ENCODE results near the gene NCAPH2. TPM values are rescaled to one million over a fixed set of nuclear protein-coding genes. Genes with fewer than 3 reads are reported as not detected.

The NCAPH2 gene
- total and polyA plus RNA-seq, 2 of the 8 experiments (the other 6 are each of a cell fraction or from before 2014, with no cell fraction given) = 62.2 to 81.6 TPM

GRCh38 chr22:50551160-50551752, 43.2 kb downstream of the NCAPH2 start:
- peaks cover 0 to 5% (median 2%) of the 10 kb centered on the region in 4 experiments; a peak in 3 of 7 replicates for H3K4me1 ChIP-seq (replicated peaks in 1 of 4; ENCODE audit: control insufficient read depth in 3 of 4, insufficient read depth in 4 of 4, low read length in 3 of 4)
- H2BK120ac ChIP-seq (replicated peaks; ENCODE audit: low read depth, low read length) = no peak overlapping the region
- H3K23me2 ChIP-seq (ENCODE audit: low read depth, low read length) = no peaks in the 10 kb centered on the region
- no peak overlapping the region for H2BK15ac ChIP-seq (ENCODE audit: low read length)
- ChIA-PET POLR2A (ENCODE audit: partially characterized antibody) (interaction anchor here (1.0 to 1.2 kb wide), 3 partner anchors 19 to 36 kb away, joined by 3 to 4 read pairs (median 3); partner anchors contain the start of gene SCO2), CTCF (ENCODE audit: partially characterized antibody) (interaction anchor here (0.6 to 2.2 kb wide), 5 partner anchors 12 to 149 kb away, joined by 3 to 12 read pairs (median 3); partner anchors contain the start of gene SYCE3)
- H3K36me3 ChIP-seq (ENCODE audit: control insufficient read depth in 2 of 4, insufficient read depth in 4 of 4, low read length in 3 of 4) = no peaks in the 10 kb centered on the region
- peaks cover 0 to 3% (median under 1%) of the 10 kb centered on the region in 4 experiments; a peak in 3 of 7 replicates for H3K27me3 ChIP-seq (replicated peaks in 1 of 4; ENCODE audit: control insufficient read depth in 3 of 4, extremely low read depth in 1 of 4, insufficient read depth in 3 of 4, low read length in 3 of 4)
- H3K9me3 ChIP-seq (ENCODE audit: insufficient read depth in 2 of 2, low read depth in 1 of 2, low read length in 1 of 2) = no peaks in the 10 kb centered on the region
- H2AFZ ChIP-seq (ENCODE audit: low read length) = no peak overlapping the region
- H3K79me2 ChIP-seq (ENCODE audit: control insufficient read depth in 1 of 2, insufficient read depth in 2 of 2, low read length in 2 of 2) = no peaks in the 10 kb centered on the region
- H2BK5ac ChIP-seq (ENCODE audit: low read depth, low read length) = no peak overlapping the region
- H2AK5ac ChIP-seq (ENCODE audit: low read depth, low read length) = no peak overlapping the region
- FAIRE-seq = no peak
- no peak overlapping the region for H3K4me2 ChIP-seq (ENCODE audit: insufficient read depth in 1 of 2, low read depth in 2 of 2, low read length in 2 of 2)
- H3K4me3 ChIP-seq (ENCODE audit: extremely low read depth in 1 of 4, insufficient read depth in 2 of 4, low read depth in 3 of 4, low read length in 4 of 4) = no peak overlapping the region
- no peak overlapping the region for H4K8ac ChIP-seq (ENCODE audit: extremely low read depth, insufficient read depth, low read length)
- no peaks in the 10 kb centered on the region for H3K79me1 ChIP-seq (ENCODE audit: low read depth, low read length)
- H4K91ac ChIP-seq (replicated peaks; ENCODE audit: insufficient read length, low read length) = no peak overlapping the region
- H4K20me1 ChIP-seq (replicated peaks in 1 of 2; ENCODE audit: control insufficient read depth in 1 of 2, insufficient read depth in 2 of 2, low read length in 2 of 2) = no peaks in the 10 kb centered on the region
- no peak overlapping the region for H3K23ac ChIP-seq (ENCODE audit: insufficient read length)
- no peak overlapping the region for H3K14ac ChIP-seq (ENCODE audit: insufficient read length)
- no peak overlapping the region for H3K4ac ChIP-seq (replicated peaks; ENCODE audit: insufficient read length, low read depth, low read length)
- 88% methylated on average over 11 of the region's 11 CpGs; no CpG with 5 or more reads in 1 of the 2 experiments for WGBS, 2 experiments (ENCODE audit: extremely low coverage in 1 of 2, insufficient coverage in 1 of 2, insufficient read length in 1 of 2, insufficient replicate concordance in 2 of 2, low coverage in 1 of 2, low lambda C conversion rate in 2 of 2, missing lambda C conversion rate in 1 of 2)
- H3K56ac ChIP-seq (replicated peaks; ENCODE audit: insufficient read length, low read depth, low read length) = no peak overlapping the region
- no peak overlapping the region for H2BK20ac ChIP-seq (ENCODE audit: low read length)
- H4K5ac ChIP-seq (ENCODE audit: insufficient read length, low read depth, low read length) = no peak overlapping the region
- H3K27ac ChIP-seq (ENCODE audit: low read depth, low read length) = no peak overlapping the region
- DNase-seq (ENCODE audit: low read depth in 1 of 2, low spot score in 2 of 2) = no peak
- no peak overlapping the region for H2BK12ac ChIP-seq (ENCODE audit: low read depth, low read length)
- H3K9ac ChIP-seq (replicated peaks in 1 of 4; ENCODE audit: extremely low read depth in 1 of 4, low read depth in 3 of 4, low read length in 3 of 4) = no peak overlapping the region
- H3K18ac ChIP-seq (ENCODE audit: extremely low read depth, low read length) = no peak overlapping the region
- TF ChIP-seq RXRA (IDR thresholded peaks at IDR 0.05; ENCODE audit: insufficient read depth, low read depth, low read length) (no peak), NRF1 (IDR thresholded peaks at IDR 0.05; ENCODE audit: low read depth, low read length) (no peak), BCL11A (IDR thresholded peaks at IDR 0.05; ENCODE audit: low read depth in 2 of 2, low read length in 2 of 2) (no peak), EZH2 (IDR thresholded peaks at IDR 0.05; ENCODE audit: low read depth, low read length, severe bottlenecking) (no peak), CHD2 (IDR thresholded peaks at IDR 0.05; ENCODE audit: low read length) (no peak), CTBP2 (IDR thresholded peaks at IDR 0.05; ENCODE audit: borderline replicate concordance, insufficient read depth, insufficient read length, low read length) (no peak), FOSL1 (IDR thresholded peaks at IDR 0.05; ENCODE audit: insufficient read depth, low read depth, low read length) (no peak), TBP (IDR thresholded peaks at IDR 0.05; ENCODE audit: low read depth, low read length) (no peak), SP2 (IDR thresholded peaks at IDR 0.05; ENCODE audit: low read length) (no peak)

All from H1 (cell line).